Glomerular visceral epithelial cell (primary cell): ENCODE results near the gene MEF2A.

Experiments used
- DNase-seq: peaks from one replicate; pipeline ENCODE4 v3.0.0-alpha.2; 2016; ENCODE audit errors: extremely low spot score

MEF2A gene

DNA sequence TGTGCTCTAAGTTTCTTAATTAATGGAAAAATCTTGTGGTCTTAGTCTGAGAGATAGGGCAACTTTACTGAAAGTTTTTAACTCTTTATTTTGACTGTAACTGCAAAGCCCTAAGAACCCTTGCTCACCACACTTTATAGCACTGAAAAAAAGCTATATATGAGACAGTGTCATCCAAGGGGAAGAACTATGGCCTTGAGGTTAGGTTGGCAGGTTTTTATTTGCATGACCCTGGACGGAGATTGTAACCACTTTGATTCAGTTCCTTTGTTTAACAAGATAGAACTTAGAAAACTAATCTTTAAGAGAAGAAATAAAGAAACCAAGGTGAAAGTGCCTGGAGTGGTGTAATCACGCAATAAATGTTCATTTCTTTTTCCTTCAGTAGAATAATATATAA, 198.0 kb downstream of the MEF2A start:
- no peak for DNase-seq

- no peak for DNase-seq
Observed at GRCh38 chr15:99764522-99764921, 198.7 kb downstream of the MEF2A start.
